HEK293T (cell line): ENCODE data around the gene CCR9.

Experiments
- BHLHE40 ChIP-seq: fragments of 450-650 bp; IDR thresholded peaks from 2 replicates; pipeline ENCODE4 v1.6.1; 2016; ENCODE audit warnings: mild to moderate bottlenecking, moderate library complexity, borderline replicate concordance
- CTBP1 ChIP-seq: fragments of 450-650 bp; IDR thresholded peaks from 2 replicates; pipeline ENCODE4 v1.6.1; 2016; ENCODE audit warnings: borderline replicate concordance
- ELF4 ChIP-seq: fragments of 450-650 bp; IDR thresholded peaks from 2 replicates; pipeline ENCODE4 v1.6.1; 2017; ENCODE audit warnings: antibody characterized with exemption
- FOXM1 ChIP-seq: fragments of 450-650 bp; IDR thresholded peaks from 2 replicates; pipeline ENCODE4 v1.6.1; 2017; ENCODE audit warnings: mild to moderate bottlenecking, borderline replicate concordance
- PKNOX1 ChIP-seq: fragments of 450-650 bp; IDR thresholded peaks from 2 replicates; pipeline ENCODE4 v1.6.1; 2016
- TARDBP ChIP-seq: fragments of 450-650 bp; IDR thresholded peaks from 2 replicates; pipeline ENCODE4 v1.6.1; 2016

GRCh38 chr3:45909542-45909941, 23.2 kb downstream of the CCR9 start:
- TF ChIP-seq ELF4 (no peak), FOXM1 (no peak), CTBP1 (no peak), BHLHE40 (no peak), PKNOX1 (no peak), TARDBP (no peak)
